Measurements from ENCODE around the gene JAZF1. TPM values are rescaled to one million over a fixed set of nuclear protein-coding genes. Genes with fewer than 3 reads are reported as not detected.

The JAZF1 gene
- total RNA-seq, 3 donors from 2014 or later: 8.6 to 27.4 (median 10.5) TPM

DNA sequence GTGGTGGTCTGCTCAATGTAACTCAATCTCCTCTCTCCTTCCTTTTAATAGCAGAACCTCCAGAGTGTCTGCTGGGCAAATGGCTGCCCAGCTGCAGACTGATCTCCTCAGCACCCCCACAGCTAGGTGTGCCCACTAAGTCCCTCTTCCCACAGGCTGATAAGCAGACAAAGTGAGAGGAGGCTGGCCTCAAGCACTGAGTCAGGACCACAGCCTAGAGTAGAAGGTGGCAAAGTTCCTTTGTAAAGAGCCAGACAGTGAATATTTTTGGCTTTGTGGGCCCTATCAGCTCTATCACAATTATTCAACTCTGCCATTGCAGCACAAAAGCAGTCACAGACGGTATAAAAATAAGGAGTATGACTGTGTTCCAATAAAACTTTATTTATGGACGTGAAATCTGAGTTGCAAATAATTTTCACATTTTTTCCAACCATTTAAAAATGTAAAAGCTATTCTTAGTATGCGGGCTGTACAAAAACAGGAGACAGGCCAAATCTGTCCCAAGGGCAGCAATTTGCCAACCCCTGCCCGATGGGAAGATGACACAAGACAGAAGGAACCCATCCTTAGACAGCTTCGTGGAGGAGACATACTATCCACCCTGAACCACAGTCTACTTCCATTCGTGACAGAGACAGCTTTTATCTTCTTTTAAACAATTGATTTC is 23.4 kb downstream of the JAZF1 start:
- no peaks in the 10 kb centered on the region for H3K27me3 ChIP-seq
- no peak overlapping the region for H3K27ac ChIP-seq
- no peaks in the 10 kb centered on the region for H3K36me3 ChIP-seq
- no peak for TF ChIP-seq POLR2A (IDR thresholded peaks at IDR 0.05)
- TF ChIP-seq, protein P1, sequence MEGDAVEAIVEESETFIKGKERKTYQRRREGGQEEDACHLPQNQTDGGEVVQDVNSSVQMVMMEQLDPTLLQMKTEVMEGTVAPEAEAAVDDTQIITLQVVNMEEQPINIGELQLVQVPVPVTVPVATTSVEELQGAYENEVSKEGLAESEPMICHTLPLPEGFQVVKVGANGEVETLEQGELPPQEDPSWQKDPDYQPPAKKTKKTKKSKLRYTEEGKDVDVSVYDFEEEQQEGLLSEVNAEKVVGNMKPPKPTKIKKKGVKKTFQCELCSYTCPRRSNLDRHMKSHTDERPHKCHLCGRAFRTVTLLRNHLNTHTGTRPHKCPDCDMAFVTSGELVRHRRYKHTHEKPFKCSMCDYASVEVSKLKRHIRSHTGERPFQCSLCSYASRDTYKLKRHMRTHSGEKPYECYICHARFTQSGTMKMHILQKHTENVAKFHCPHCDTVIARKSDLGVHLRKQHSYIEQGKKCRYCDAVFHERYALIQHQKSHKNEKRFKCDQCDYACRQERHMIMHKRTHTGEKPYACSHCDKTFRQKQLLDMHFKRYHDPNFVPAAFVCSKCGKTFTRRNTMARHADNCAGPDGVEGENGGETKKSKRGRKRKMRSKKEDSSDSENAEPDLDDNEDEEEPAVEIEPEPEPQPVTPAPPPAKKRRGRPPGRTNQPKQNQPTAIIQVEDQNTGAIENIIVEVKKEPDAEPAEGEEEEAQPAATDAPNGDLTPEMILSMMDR (IDR thresholded peaks at IDR 0.05): no peak
- no peak for TF ChIP-seq POLR2AphosphoS5 (IDR thresholded peaks at IDR 0.05)
- no peaks in the 10 kb centered on the region for H3K9me3 ChIP-seq
- DNase-seq (ENCODE audit: low spot score in 2 of 2): no peak
- peaks cover 0 to 3% of the 10 kb centered on the region in 2 donors for H3K4me1 ChIP-seq
- H3K4me3 ChIP-seq: no peak overlapping the region
- intact Hi-C loops (cut with DNase I; ENCODE audit: low total_unique reads): no loop called here

DNA sequence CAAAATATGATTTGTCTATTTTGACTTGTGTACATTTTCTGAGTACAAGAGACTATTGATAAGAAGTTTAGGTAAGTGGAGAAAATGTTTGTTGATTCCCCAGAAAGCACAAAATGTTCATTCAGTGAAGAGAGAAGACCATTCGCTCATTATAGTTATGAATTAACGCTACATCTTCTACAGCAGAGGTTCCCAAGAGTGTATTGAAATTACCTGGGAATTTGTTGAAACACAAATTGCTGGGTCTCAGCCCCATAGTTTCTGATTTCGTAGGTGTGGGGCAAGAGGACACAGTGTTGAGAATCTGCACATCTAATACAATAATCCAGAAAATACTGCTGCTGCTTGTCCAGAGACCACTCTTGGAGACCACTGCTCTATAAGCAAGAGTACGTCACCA is 24.2 kb downstream of the JAZF1 start:
- intact Hi-C loops (cut with DNase I; ENCODE audit: low total_unique reads): no loop called here

DNA sequence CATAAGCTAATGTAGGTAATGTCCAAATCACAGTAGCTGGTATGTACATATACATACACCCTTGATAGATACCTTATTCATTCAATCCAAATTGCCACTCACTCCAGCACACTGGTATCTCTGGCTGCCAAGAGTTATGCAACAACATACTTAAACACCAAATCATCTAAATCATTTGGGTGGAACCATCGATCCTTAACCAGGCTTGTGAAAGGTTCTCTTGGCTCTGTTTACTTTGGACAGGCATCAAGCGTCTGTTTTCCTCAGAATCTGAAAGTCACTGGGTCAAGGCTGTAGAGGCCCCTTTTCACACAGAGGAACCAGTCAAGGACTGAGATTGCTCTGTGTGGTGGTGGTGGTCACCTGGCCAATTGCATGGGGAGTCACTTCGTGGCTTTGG is 24.6 kb downstream of the JAZF1 start:
- intact Hi-C loops (cut with DNase I; ENCODE audit: low total_unique reads): no loop called here
- Histone ChIP-seq H3K36me3 (no peaks in the 10 kb centered on the region), H3K9me3 (no peaks in the 10 kb centered on the region), H3K27ac (no peak overlapping the region), H3K4me1 (peaks cover 0 to 3% of the 10 kb centered on the region in 2 donors), H3K4me3 (no peak overlapping the region), H3K27me3 (no peaks in the 10 kb centered on the region)
- DNase-seq (ENCODE audit: low spot score in 2 of 2): no peak
- TF ChIP-seq POLR2A (IDR thresholded peaks at IDR 0.05): no peak
- TF ChIP-seq POLR2AphosphoS5 (IDR thresholded peaks at IDR 0.05): no peak
- TF ChIP-seq, protein P1 (IDR thresholded peaks at IDR 0.05): no peak

More for the DNA sequence above, 24.2 kb downstream of the JAZF1 start:
- H3K36me3 ChIP-seq: no peaks in the 10 kb centered on the region
- H3K4me3 ChIP-seq: no peak overlapping the region
- DNase-seq (ENCODE audit: low spot score in 2 of 2): no peak
- peaks cover 0 to 3% of the 10 kb centered on the region in 2 donors for H3K4me1 ChIP-seq
- H3K9me3 ChIP-seq: no peaks in the 10 kb centered on the region
- no peaks in the 10 kb centered on the region for H3K27me3 ChIP-seq
- no peak overlapping the region for H3K27ac ChIP-seq
- TF ChIP-seq POLR2AphosphoS5 (IDR thresholded peaks at IDR 0.05) (no peak), POLR2A (IDR thresholded peaks at IDR 0.05) (no peak)
- TF ChIP-seq, protein P1 (IDR thresholded peaks at IDR 0.05): no peak

DNA sequence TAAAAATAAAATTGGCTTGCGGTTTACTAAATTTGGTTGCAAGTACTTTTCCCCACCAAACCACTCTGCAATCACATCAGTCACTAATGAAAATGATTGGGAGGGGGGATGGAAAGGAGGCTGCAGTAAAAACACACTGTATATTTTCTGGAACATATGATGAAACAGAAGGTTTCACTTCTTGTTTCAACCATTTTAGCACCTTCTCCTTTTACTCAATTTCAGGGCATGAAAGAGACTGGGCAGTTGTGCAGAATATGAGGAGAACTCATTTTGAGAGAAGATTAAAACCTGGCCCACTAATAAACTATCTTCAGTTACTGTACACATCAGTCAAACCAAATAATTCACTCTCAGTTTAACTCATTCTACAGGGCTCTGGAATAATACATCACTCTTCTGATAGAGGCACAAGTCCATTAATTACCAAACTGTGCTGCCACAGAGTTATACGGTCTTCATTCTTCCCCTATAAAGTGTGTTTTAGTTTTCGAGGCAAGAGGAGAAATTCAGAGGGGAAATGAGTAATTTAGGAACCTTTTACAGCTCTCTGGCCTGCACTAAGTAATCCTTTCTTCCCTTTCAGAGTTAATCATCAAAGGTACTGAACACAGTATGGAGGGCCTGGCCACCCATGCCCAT is 25.5 kb downstream of the JAZF1 start:
- TF ChIP-seq POLR2A (IDR thresholded peaks at IDR 0.05) (no peak), POLR2AphosphoS5 (IDR thresholded peaks at IDR 0.05) (no peak)
- TF ChIP-seq, protein P1 (IDR thresholded peaks at IDR 0.05): no peak
- peaks cover 0 to 3% of the 10 kb centered on the region in 2 donors for H3K4me1 ChIP-seq
- no peak overlapping the region for H3K27ac ChIP-seq
- no peaks in the 10 kb centered on the region for H3K9me3 ChIP-seq
- no peak for DNase-seq (ENCODE audit: low spot score in 2 of 2)
- intact Hi-C loops (cut with DNase I; ENCODE audit: low total_unique reads): no loop called here
- no peaks in the 10 kb centered on the region for H3K27me3 ChIP-seq
- no peaks in the 10 kb centered on the region for H3K36me3 ChIP-seq
- H3K4me3 ChIP-seq: no peak overlapping the region

DNA sequence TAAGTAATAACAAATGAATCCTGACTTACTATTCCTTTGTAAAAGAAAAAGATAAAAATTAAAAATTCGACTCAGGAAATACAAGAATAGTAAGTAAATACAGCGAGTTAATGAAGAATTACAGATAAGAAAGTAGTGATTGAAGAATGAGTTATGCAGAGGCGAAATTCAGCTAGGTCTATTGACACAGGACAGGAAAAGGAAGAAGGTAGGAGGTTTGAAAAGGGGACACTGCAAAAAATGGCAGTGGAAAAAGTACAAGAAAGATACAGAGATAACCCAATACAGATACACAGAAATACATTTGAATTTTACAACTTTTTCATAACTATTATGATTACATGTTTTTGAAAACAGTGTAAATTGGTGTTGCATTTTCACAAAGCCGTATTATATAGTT is 28.0 kb downstream of the JAZF1 start:
- Histone ChIP-seq H3K27me3 (no peaks in the 10 kb centered on the region), H3K4me3 (no peak overlapping the region), H3K9me3 (no peaks in the 10 kb centered on the region), H3K36me3 (no peaks in the 10 kb centered on the region), H3K27ac (no peak overlapping the region), H3K4me1 (peaks cover 0 to 3% of the 10 kb centered on the region in 2 donors)
- intact Hi-C loops (cut with DNase I; ENCODE audit: low total_unique reads): no loop called here
- no peak for TF ChIP-seq POLR2A (IDR thresholded peaks at IDR 0.05)
- TF ChIP-seq, protein P1 (IDR thresholded peaks at IDR 0.05): no peak
- TF ChIP-seq POLR2AphosphoS5 (IDR thresholded peaks at IDR 0.05): no peak
- DNase-seq (ENCODE audit: low spot score in 2 of 2): no peak

Data from breast epithelium (tissue), 4 donors.